Esophagus squamous epithelium (tissue), 5 donors: ENCODE data around the gene ELAVL2. TPM values are rescaled to one million over a fixed set of nuclear protein-coding genes. Genes with fewer than 3 reads are reported as not detected.

ENCODE experiments used
- DNase-seq: peaks from one replicate; lab custom pipeline; 2025; lab: John Stamatoyannopoulos, UW
- H3K27ac ChIP-seq, 4 donors: fragments of 200-600 bp; sonication (generic); one replicate each; pipeline ENCODE4 v1.5.1; 2016 to 2019; ENCODE audit warnings: mild to moderate bottlenecking in 1 of 4
- H3K27me3 ChIP-seq, 4 donors: fragments of 200-600 bp; sonication (generic); 1 replicate in 3 of 4; 2 replicates in 1 of 4; pipeline versions ENCODE4 v1.5.1 to v1.6.0; 2017 to 2021; ENCODE audit warnings: antibody characterized with exemption in 1 of 4
- H3K36me3 ChIP-seq, 3 donors: fragments of 200-600 bp; sonication (generic); one replicate each; pipeline ENCODE4 v1.5.1; 2016 to 2019
- H3K4me1 ChIP-seq, 3 donors: fragments of 200-600 bp; sonication (generic); one replicate each; pipeline ENCODE4 v1.5.1; 2017 to 2019
- H3K4me3 ChIP-seq, 4 donors: fragments of 200-600 bp; sonication (generic); 1 replicate in 3 of 4; 2 replicates in 1 of 4; pipeline ENCODE4 v1.5.1; 2016 to 2019; ENCODE audit warnings: mild to moderate bottlenecking in 2 of 4, moderate library complexity in 1 of 4
- H3K9me3 ChIP-seq, 3 donors: fragments of 200-600 bp; sonication (generic); one replicate each; pipeline ENCODE4 v1.5.1; 2016 to 2019
- POLR2A ChIP-seq, 4 donors: fragments of 450-650 bp; IDR thresholded peaks; one replicate each; pipeline ENCODE4 v1.6.1; 2017; ENCODE audit warnings: antibody characterized with exemption in 4 of 4, mild to moderate bottlenecking in 4 of 4, moderate library complexity in 3 of 4
- WGBS, 2 donors: methylation state at CpG; one replicate each; pipeline ENCODE4 v1.1.5; 2018; 5-methylcytosine and 5-hydroxymethylcytosine counted together
- intact Hi-C: fragments of 100-400 bp; cut with DNase I; formaldehyde crosslinking; loops from one replicate; pipeline ENCODE4 v1.15.0; 2022
- total RNA-seq, 4 donors: library from RNA; depleted of rRNA; stranded (reverse); fragments of >200 nt; gene quantifications; one replicate each; pipeline ENCODE4 v1.1.0, GENCODE V29; 2016
- TF ChIP-seq, protein P1 (sequence below), 6 experiments: fragments of 450-650 bp in 4 of 6; fragments of 200-600 bp in 2 of 6; sonication (generic) in 2 of 6; IDR thresholded peaks; one replicate each; pipeline ENCODE4 v1.5.1; 2016 to 2019; ENCODE audit warnings: antibody characterized with exemption in 6 of 6, mild to moderate bottlenecking in 4 of 6, moderate library complexity in 4 of 6
- donor health status: DM: yes; HTN: yes; CAD: no.

Gene ELAVL2
- total RNA-seq, 4 donors from 2014 or later, result 0.29 to 0.97 (median 0.95) TPM; not detected in 1

- H3K4me3 ChIP-seq, result no peak overlapping the region
- no peaks in the 10 kb centered on the region for H3K9me3 ChIP-seq
- intact Hi-C loops, result no loop called here
- DNase-seq, result no peak
- no peak for TF ChIP-seq POLR2A (IDR thresholded peaks at IDR 0.05)
- peaks cover 0 to 15% (median 0%) of the 10 kb centered on the region in 3 donors for H3K4me1 ChIP-seq
- H3K36me3 ChIP-seq, result no peaks in the 10 kb centered on the region
- 25 to 49% methylated on average over 5 to 6 of the region's 6 CpGs for WGBS, 2 donors
- no peaks in the 10 kb centered on the region for H3K27me3 ChIP-seq
- no peak overlapping the region for H3K27ac ChIP-seq
Measured at GRCh38 chr9:23674016-23674585, 151.9 kb downstream of the ELAVL2 start.

DNA sequence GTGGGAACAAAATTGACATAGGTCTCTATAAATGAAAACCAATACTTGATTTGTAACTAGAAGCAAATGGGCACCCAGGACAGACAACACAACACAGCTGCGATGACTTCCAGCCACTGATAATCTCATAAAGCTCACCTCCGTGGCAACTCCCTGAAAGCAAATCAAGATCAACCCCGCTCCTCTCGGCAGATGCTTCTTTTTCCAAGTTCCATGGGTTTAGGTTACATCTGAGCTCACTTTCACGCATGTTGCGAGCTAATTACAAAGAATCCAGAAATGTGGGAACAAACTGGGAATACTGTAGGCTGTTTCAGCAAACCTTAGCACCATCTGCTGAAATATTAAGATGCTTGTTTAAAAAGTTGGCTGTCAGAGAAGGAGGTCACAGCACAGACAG, 153.9 kb downstream of the ELAVL2 start:
- no peaks in the 10 kb centered on the region for H3K36me3 ChIP-seq
- 84 to 85% methylated on average over 6 of the region's 6 CpGs for WGBS, 2 donors
- H3K4me3 ChIP-seq, result no peak overlapping the region
- H3K4me1 ChIP-seq, result peaks cover 0 to 15% (median 0%) of the 10 kb centered on the region in 3 donors
- H3K9me3 ChIP-seq, result no peaks in the 10 kb centered on the region
- H3K27me3 ChIP-seq, result no peaks in the 10 kb centered on the region
- intact Hi-C loops, result no loop called here
- H3K27ac ChIP-seq, result no peak overlapping the region
- TF ChIP-seq, protein P1, sequence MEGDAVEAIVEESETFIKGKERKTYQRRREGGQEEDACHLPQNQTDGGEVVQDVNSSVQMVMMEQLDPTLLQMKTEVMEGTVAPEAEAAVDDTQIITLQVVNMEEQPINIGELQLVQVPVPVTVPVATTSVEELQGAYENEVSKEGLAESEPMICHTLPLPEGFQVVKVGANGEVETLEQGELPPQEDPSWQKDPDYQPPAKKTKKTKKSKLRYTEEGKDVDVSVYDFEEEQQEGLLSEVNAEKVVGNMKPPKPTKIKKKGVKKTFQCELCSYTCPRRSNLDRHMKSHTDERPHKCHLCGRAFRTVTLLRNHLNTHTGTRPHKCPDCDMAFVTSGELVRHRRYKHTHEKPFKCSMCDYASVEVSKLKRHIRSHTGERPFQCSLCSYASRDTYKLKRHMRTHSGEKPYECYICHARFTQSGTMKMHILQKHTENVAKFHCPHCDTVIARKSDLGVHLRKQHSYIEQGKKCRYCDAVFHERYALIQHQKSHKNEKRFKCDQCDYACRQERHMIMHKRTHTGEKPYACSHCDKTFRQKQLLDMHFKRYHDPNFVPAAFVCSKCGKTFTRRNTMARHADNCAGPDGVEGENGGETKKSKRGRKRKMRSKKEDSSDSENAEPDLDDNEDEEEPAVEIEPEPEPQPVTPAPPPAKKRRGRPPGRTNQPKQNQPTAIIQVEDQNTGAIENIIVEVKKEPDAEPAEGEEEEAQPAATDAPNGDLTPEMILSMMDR (IDR thresholded peaks at IDR 0.05), result no peak
- no peak for TF ChIP-seq POLR2A (IDR thresholded peaks at IDR 0.05)
- DNase-seq, result no peak

DNA sequence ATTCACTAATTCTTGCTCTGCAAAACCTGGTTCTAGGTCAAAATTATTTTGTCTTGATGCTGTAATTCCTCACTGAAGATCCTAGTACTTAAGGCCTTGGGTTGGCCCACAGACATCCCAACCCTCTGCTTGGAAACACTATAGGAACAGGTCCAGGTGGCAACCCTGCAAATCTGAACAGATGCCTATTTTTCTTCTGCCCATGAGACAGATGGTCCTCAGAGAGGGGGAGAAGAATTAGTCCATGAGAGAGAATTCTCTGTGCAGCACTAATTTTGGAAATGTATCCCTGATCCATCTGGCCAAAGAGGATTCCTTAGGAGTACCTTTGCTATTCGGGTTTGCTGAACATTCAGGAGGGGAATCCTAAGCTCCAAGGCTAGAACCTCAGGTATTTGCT, 156.3 kb downstream of the ELAVL2 start:
- no peaks in the 10 kb centered on the region for H3K27me3 ChIP-seq
- H3K4me1 ChIP-seq, result peaks cover 0 to 11% (median 0%) of the 10 kb centered on the region in 3 donors
- WGBS, 2 donors, result 88 to 100% methylated on average over 1 of the region's 1 CpG
- no peak for DNase-seq
- no peak overlapping the region for H3K4me3 ChIP-seq
- H3K9me3 ChIP-seq, result no peaks in the 10 kb centered on the region
- TF ChIP-seq, protein P1 (IDR thresholded peaks at IDR 0.05), result no peak
- TF ChIP-seq POLR2A (IDR thresholded peaks at IDR 0.05), result no peak
- no peak overlapping the region for H3K27ac ChIP-seq
- intact Hi-C loops, result no loop called here
- H3K36me3 ChIP-seq, result no peaks in the 10 kb centered on the region

DNA sequence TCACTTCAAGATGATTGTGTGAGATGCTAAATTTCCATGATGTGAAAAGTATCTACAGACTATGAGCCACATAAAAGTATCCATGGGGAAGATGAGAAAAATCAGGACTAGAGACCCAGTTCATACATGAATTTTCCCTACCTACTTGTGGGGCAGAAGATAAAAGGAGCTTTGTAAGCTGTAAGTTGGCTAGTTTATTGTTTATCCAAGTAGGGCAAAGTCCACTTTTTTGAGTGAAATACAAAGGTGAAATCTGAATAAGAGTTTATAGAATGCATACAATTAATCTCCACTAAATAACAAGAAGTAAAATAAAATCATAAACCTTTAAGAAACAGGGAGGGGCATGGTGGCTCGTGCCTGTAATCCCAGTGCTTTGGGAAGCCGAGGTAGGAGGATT, 160.4 kb downstream of the ELAVL2 start:
- Histone ChIP-seq H3K27me3 (no peaks in the 10 kb centered on the region), H3K4me1 (no peaks in the 10 kb centered on the region), H3K9me3 (no peaks in the 10 kb centered on the region), H3K27ac (no peak overlapping the region), H3K36me3 (no peaks in the 10 kb centered on the region), H3K4me3 (no peak overlapping the region)
- DNase-seq, result no peak
- TF ChIP-seq, protein P1 (IDR thresholded peaks at IDR 0.05), result no peak
- no peak for TF ChIP-seq POLR2A (IDR thresholded peaks at IDR 0.05)
- intact Hi-C loops, result no loop called here
- 47 to 72% methylated on average over 2 of the region's 2 CpGs for WGBS, 2 donors

- Histone ChIP-seq H3K27me3 (no peaks in the 10 kb centered on the region), H3K4me1 (no peaks in the 10 kb centered on the region), H3K36me3 (no peaks in the 10 kb centered on the region), H3K9me3 (no peaks in the 10 kb centered on the region), H3K27ac (no peak overlapping the region), H3K4me3 (no peak overlapping the region)
- 64 to 81% methylated on average over 3 of the region's 3 CpGs for WGBS, 2 donors
- no peak for TF ChIP-seq POLR2A (IDR thresholded peaks at IDR 0.05)
- TF ChIP-seq, protein P1 (IDR thresholded peaks at IDR 0.05), result no peak
- intact Hi-C loops, result no loop called here
- no peak for DNase-seq
Measured at GRCh38 chr9:23665051-23665450, 161.0 kb downstream of the ELAVL2 start.

GRCh38 chr9:23663946-23664345, 162.1 kb downstream of the ELAVL2 start:
- H3K36me3 ChIP-seq, result no peaks in the 10 kb centered on the region
- TF ChIP-seq, protein P1 (IDR thresholded peaks at IDR 0.05), result no peak
- no peak for TF ChIP-seq POLR2A (IDR thresholded peaks at IDR 0.05)
- no peaks in the 10 kb centered on the region for H3K9me3 ChIP-seq
- H3K27ac ChIP-seq, result no peak overlapping the region
- DNase-seq, result no peak
- intact Hi-C loops, result no loop called here
- H3K27me3 ChIP-seq, result no peaks in the 10 kb centered on the region
- H3K4me1 ChIP-seq, result no peaks in the 10 kb centered on the region
- H3K4me3 ChIP-seq, result no peak overlapping the region
